GM19240 (cell line): Measurements from ENCODE around the gene EBP.

Experiments used
- DNase-seq: peaks from one replicate; pipeline ENCODE4 v3.0.0; 2011; ENCODE audit warnings: low spot score; ENCODE audit not compliant: insufficient read length

The EBP gene

GRCh38 chrX:48574270-48575266 is 53.0 kb downstream of the EBP start, which contains the start of gene RBM3:
Gene RBM3 (plus strand): TSS chrX:48574484. CDS start chrX:48575181, 697 bp downstream.
- peak; percentile 54 for DNase-seq

GRCh38 chrX:48575642-48576041 is 54.0 kb downstream of the EBP start:
- DNase-seq: no peak

- no peak for DNase-seq
Observed at GRCh38 chrX:48576108-48576507, 54.5 kb downstream of the EBP start.
